PC-9 (cell line): ENCODE data around the gene FOXP1. TPM values are rescaled to one million over a fixed set of nuclear protein-coding genes. Genes with fewer than 3 reads are reported as not detected.

Experiments used
- BruUV-seq: library from RNA; stranded (reverse); fragments of 400-500 nt; replicated peaks from 2 replicates; lab custom pipeline; 2021; lab: Mats Ljungman, UMichigan
- CTCF ChIA-PET: fragments of 300-600 bp; sonication (Branson Sonifier 250); formaldehyde crosslinking; loops from one replicate; lab custom pipeline; 2022; ENCODE audit warnings: antibody characterized with exemption; lab: Charles Lee
- POLR2A ChIA-PET: fragments of 300-600 bp; sonication (Branson Sonifier 250); formaldehyde crosslinking; loops from one replicate; lab custom pipeline; 2022; ENCODE audit warnings: antibody characterized with exemption; ENCODE audit not compliant: unreplicated experiment; lab: Charles Lee
- DNase-seq, 2 experiments: peaks; one replicate each; pipeline versions ENCODE4 v3.0.0 to v3.0.0-alpha.2; 2015 to 2022; ENCODE audit warnings: mixed read lengths in 1 of 2
- H2AFZ ChIP-seq: fragments of 200-600 bp; sonication (generic); 2 replicates; pipeline ENCODE4 v1.8.1; 2017; ENCODE audit warnings: antibody characterized with exemption
- H3F3A ChIP-seq: fragments of 200-600 bp; sonication (generic); 2 replicates; pipeline ENCODE4 v1.8.1; 2017; ENCODE audit warnings: antibody characterized with exemption, mild to moderate bottlenecking, low read depth; ENCODE audit not compliant: insufficient read depth
- H3K27ac ChIP-seq: fragments of 200-600 bp; sonication (generic); 2 replicates; pipeline ENCODE4 v1.6.1; 2016; ENCODE audit warnings: mixed run types
- H3K27me3 ChIP-seq: fragments of 200-600 bp; sonication (generic); 2 replicates; pipeline ENCODE4 v1.6.1; 2016; ENCODE audit warnings: low read depth, mixed run types; ENCODE audit not compliant: insufficient read depth
- H3K36me3 ChIP-seq: fragments of 200-600 bp; sonication (generic); 2 replicates; pipeline ENCODE4 v1.6.1; 2016; ENCODE audit warnings: low read depth, mixed run types
- H3K4me1 ChIP-seq: fragments of 200-600 bp; sonication (generic); replicated peaks from 2 replicates; pipeline ENCODE4 v1.6.1; 2016; ENCODE audit warnings: mixed run types; ENCODE audit not compliant: insufficient read depth
- H3K4me2 ChIP-seq: fragments of 200-600 bp; sonication (generic); 2 replicates; pipeline ENCODE4 v1.6.1; 2017; ENCODE audit warnings: mixed run types
- H3K4me3 ChIP-seq: fragments of 200-600 bp; sonication (generic); 2 replicates; pipeline ENCODE4 v1.6.1; 2016; ENCODE audit warnings: mixed run types
- H3K79me2 ChIP-seq: fragments of 200-600 bp; sonication (generic); 2 replicates; pipeline ENCODE4 v1.6.1; 2017; ENCODE audit warnings: low read depth, mixed run types
- H3K9me2 ChIP-seq: fragments of 200-600 bp; sonication (generic); 2 replicates; pipeline ENCODE4 v1.8.1; 2017; ENCODE audit warnings: mild to moderate bottlenecking; ENCODE audit not compliant: insufficient read depth
- H3K9me3 ChIP-seq: fragments of 200-600 bp; sonication (generic); 2 replicates; pipeline ENCODE4 v1.8.1; 2016; ENCODE audit warnings: low read depth; ENCODE audit not compliant: insufficient read depth
- H4K20me1 ChIP-seq: fragments of 200-600 bp; sonication (generic); 2 replicates; pipeline ENCODE4 v1.8.1; 2017; ENCODE audit not compliant: insufficient read depth
- EZH2 ChIP-seq: fragments of 200-600 bp; sonication (generic); IDR thresholded peaks from 2 replicates; pipeline ENCODE4 v1.8.0; 2017; ENCODE audit warnings: antibody characterized with exemption, low read depth
- intact Hi-C: fragments of 100-400 bp; cut with micrococcal nuclease; formaldehyde crosslinking; loops from one replicate; pipeline ENCODE4 v1.10.0; 2022; ENCODE audit not compliant: unreplicated experiment
- total RNA-seq: library from RNA; stranded (reverse); gene quantifications from 2 replicates; pipeline ENCODE4 v1.2.3, GENCODE V29; 2021
- TF ChIP-seq, protein P1 (sequence below): fragments of 200-600 bp; sonication (generic); conservative IDR thresholded peaks from 2 replicates; pipeline ENCODE4 v1.6.1; 2017; ENCODE audit warnings: mixed run types, antibody characterized with exemption, mild to moderate bottlenecking, moderate library complexity

Gene FOXP1
- total RNA-seq, 1 experiment from 2014 or later, result 33.3 TPM

GRCh38 chr3:71551311-71551919 is 32.1 kb downstream of the FOXP1 start:
- Histone ChIP-seq H2AFZ (no peak overlapping the region), H3K4me2 (no peak overlapping the region), H3F3A (no peaks in the 10 kb centered on the region), H4K20me1 (no peaks in the 10 kb centered on the region), H3K9me3 (no peaks in the 10 kb centered on the region), H3K4me3 (no peak overlapping the region), H3K27ac (no peak overlapping the region), H3K79me2 (no peaks in the 10 kb centered on the region), H3K9me2 (no peaks in the 10 kb centered on the region), H3K4me1 (no peaks in the 10 kb centered on the region), H3K27me3 (no peaks in the 10 kb centered on the region), H3K36me3 (no peaks in the 10 kb centered on the region)
- DNase-seq, result peak in 1 of 2 experiments; percentile 33
- no peak for TF ChIP-seq EZH2
- TF ChIP-seq, protein P1, sequence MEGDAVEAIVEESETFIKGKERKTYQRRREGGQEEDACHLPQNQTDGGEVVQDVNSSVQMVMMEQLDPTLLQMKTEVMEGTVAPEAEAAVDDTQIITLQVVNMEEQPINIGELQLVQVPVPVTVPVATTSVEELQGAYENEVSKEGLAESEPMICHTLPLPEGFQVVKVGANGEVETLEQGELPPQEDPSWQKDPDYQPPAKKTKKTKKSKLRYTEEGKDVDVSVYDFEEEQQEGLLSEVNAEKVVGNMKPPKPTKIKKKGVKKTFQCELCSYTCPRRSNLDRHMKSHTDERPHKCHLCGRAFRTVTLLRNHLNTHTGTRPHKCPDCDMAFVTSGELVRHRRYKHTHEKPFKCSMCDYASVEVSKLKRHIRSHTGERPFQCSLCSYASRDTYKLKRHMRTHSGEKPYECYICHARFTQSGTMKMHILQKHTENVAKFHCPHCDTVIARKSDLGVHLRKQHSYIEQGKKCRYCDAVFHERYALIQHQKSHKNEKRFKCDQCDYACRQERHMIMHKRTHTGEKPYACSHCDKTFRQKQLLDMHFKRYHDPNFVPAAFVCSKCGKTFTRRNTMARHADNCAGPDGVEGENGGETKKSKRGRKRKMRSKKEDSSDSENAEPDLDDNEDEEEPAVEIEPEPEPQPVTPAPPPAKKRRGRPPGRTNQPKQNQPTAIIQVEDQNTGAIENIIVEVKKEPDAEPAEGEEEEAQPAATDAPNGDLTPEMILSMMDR, result no peak
- CTCF ChIA-PET, result no interaction called here
- POLR2A ChIA-PET, result no interaction called here
- no TSS peak for BruUV-seq
- intact Hi-C loops, result no loop called here

GRCh38 chr3:71549951-71550350 is 33.6 kb downstream of the FOXP1 start:
- no peaks in the 10 kb centered on the region for H3K4me1 ChIP-seq
- no peaks in the 10 kb centered on the region for H3K27me3 ChIP-seq
- H3F3A ChIP-seq, result no peaks in the 10 kb centered on the region
- H3K27ac ChIP-seq, result no peak overlapping the region
- H3K9me2 ChIP-seq, result no peaks in the 10 kb centered on the region
- CTCF ChIA-PET, result no interaction called here
- intact Hi-C loops, result no loop called here
- POLR2A ChIA-PET, result no interaction called here
- H3K36me3 ChIP-seq, result no peaks in the 10 kb centered on the region
- no peaks in the 10 kb centered on the region for H3K79me2 ChIP-seq
- no peaks in the 10 kb centered on the region for H3K9me3 ChIP-seq
- no peak overlapping the region for H3K4me2 ChIP-seq
- no peak for TF ChIP-seq EZH2
- TF ChIP-seq, protein P1, result no peak
- no peaks in the 10 kb centered on the region for H4K20me1 ChIP-seq
- no peak for DNase-seq
- no peak overlapping the region for H3K4me3 ChIP-seq
- no peak overlapping the region for H2AFZ ChIP-seq
- BruUV-seq, result no TSS peak

DNA sequence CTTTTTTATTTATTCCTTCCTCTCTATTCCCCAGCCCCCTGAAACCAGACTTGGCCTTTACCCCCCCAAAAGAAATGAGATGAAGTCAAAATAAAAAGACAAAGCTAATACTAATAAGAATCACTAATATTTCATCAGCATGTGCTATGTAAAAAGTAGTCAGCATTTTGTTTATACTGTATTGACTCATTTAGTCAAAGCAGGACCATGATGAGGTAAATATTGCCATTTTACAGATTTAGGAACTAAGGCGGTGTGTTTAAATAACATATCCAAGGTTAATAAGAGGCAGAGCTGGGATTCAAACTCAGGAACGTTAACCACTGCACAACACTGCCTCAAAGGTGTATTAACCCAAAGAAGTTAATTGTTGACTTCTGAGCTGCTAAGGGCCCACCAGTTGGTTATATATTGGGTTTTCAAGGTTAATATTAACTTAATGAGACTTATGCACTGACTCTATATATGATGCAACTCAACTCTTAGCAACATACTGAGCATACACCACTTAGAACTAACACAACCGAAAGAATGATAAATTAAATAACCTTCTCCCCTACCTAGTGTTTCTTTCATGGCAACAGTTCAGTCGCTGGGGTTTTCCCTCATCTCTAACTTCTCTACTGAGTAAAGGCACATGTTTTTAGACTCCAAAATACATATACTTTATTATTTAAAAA is 34.7 kb downstream of the FOXP1 start:
- no peak for TF ChIP-seq EZH2
- TF ChIP-seq, protein P1, result no peak
- no peaks in the 10 kb centered on the region for H3F3A ChIP-seq
- intact Hi-C loops, result no loop called here
- no peak for DNase-seq
- no peaks in the 10 kb centered on the region for H3K4me1 ChIP-seq
- POLR2A ChIA-PET, result no interaction called here
- no peak overlapping the region for H3K4me2 ChIP-seq
- CTCF ChIA-PET, result no interaction called here
- H3K9me2 ChIP-seq, result no peaks in the 10 kb centered on the region
- H2AFZ ChIP-seq, result no peak overlapping the region
- no peaks in the 10 kb centered on the region for H3K36me3 ChIP-seq
- no TSS peak for BruUV-seq
- H3K27me3 ChIP-seq, result no peaks in the 10 kb centered on the region
- no peak overlapping the region for H3K27ac ChIP-seq
- H3K9me3 ChIP-seq, result no peaks in the 10 kb centered on the region
- no peak overlapping the region for H3K4me3 ChIP-seq
- H4K20me1 ChIP-seq, result no peaks in the 10 kb centered on the region
- no peaks in the 10 kb centered on the region for H3K79me2 ChIP-seq
